GM23338 (cell line): ENCODE measurements around the gene PPP2R5B. TPM values are rescaled to one million over a fixed set of nuclear protein-coding genes. Genes with fewer than 3 reads are reported as not detected.

Source experiments
- ATAC-seq: fragments of 200-7000 bp; cut with Tn5 transposase; 3 replicates; pipeline ENCODE4 v1.9.1; 2020
- DNase-seq: peaks from one replicate; pipeline ENCODE4 v3.0.0-alpha.2; 2015; ENCODE audit warnings: low spot score
- H2AFZ ChIP-seq: fragments of 200-600 bp; sonication (generic); 2 replicates; pipeline ENCODE4 v1.8.0; 2016; ENCODE audit warnings: antibody characterized with exemption, mild to moderate bottlenecking, moderate library complexity
- H3F3A ChIP-seq: fragments of 200-600 bp; sonication (generic); replicated peaks from 2 replicates; pipeline ENCODE4 v1.8.0; 2017; ENCODE audit warnings: antibody characterized with exemption, mixed run types, low read depth
- H3K27ac ChIP-seq: fragments of 200-600 bp; sonication (generic); 2 replicates; pipeline ENCODE4 v1.6.1; 2016; ENCODE audit warnings: low read depth
- H3K27me3 ChIP-seq: fragments of 200-600 bp; sonication (generic); 2 replicates; pipeline ENCODE4 v1.8.0; 2016; ENCODE audit warnings: mild to moderate bottlenecking, mixed run types, moderate library complexity; ENCODE audit not compliant: insufficient read depth
- H3K36me3 ChIP-seq: fragments of 200-600 bp; sonication (generic); 2 replicates; pipeline ENCODE4 v1.8.0; 2016; ENCODE audit warnings: mild to moderate bottlenecking; ENCODE audit not compliant: insufficient read depth
- H3K4me1 ChIP-seq: fragments of 200-600 bp; sonication (generic); 2 replicates; pipeline ENCODE4 v1.8.0; 2016; ENCODE audit warnings: mild to moderate bottlenecking, moderate library complexity; ENCODE audit not compliant: insufficient read depth
- H3K4me2 ChIP-seq: fragments of 200-600 bp; sonication (generic); 2 replicates; pipeline ENCODE4 v1.7.1; 2017; ENCODE audit warnings: mixed run types
- H3K4me3 ChIP-seq: fragments of 200-600 bp; sonication (generic); 2 replicates; pipeline ENCODE4 v1.6.1; 2016; ENCODE audit warnings: mixed run types
- H3K79me2 ChIP-seq: fragments of 200-600 bp; sonication (generic); replicated peaks from 2 replicates; pipeline ENCODE4 v1.8.0; 2017; ENCODE audit warnings: mild to moderate bottlenecking; ENCODE audit not compliant: insufficient read depth
- H3K9me2 ChIP-seq: fragments of 200-600 bp; sonication (generic); 2 replicates; pipeline ENCODE4 v1.8.0; 2017; ENCODE audit not compliant: insufficient read depth
- H4K20me1 ChIP-seq: fragments of 200-600 bp; sonication (generic); replicated peaks from 2 replicates; pipeline ENCODE4 v1.8.0; 2017; ENCODE audit warnings: mild to moderate bottlenecking; ENCODE audit not compliant: insufficient read depth
- H3K27ac Mint-ChIP-seq: 2 replicates; pipeline ENCODE4 v1.8.0; 2020; ENCODE audit warnings: inconsistent platforms, mild to moderate bottlenecking, moderate library complexity, mixed read lengths
- H3K27me3 Mint-ChIP-seq: 3 replicates; pipeline ENCODE4 v1.8.0; 2022; ENCODE audit warnings: low read depth, mild to moderate bottlenecking, moderate library complexity, mixed read lengths, inconsistent platforms; ENCODE audit not compliant: insufficient read depth, poor library complexity
- H3K36me3 Mint-ChIP-seq: 3 replicates; pipeline ENCODE4 v1.8.0; 2021; ENCODE audit warnings: low read depth, mild to moderate bottlenecking, inconsistent platforms, moderate library complexity, mixed read lengths
- H3K4me1 Mint-ChIP-seq: 3 replicates; pipeline ENCODE4 v1.8.0; 2020; ENCODE audit warnings: mild to moderate bottlenecking, inconsistent platforms, mixed read lengths
- H3K4me3 Mint-ChIP-seq: 3 replicates; pipeline ENCODE4 v1.8.0; 2021; ENCODE audit warnings: moderate library complexity, mild to moderate bottlenecking, inconsistent platforms, mixed read lengths
- H3K9me3 Mint-ChIP-seq: 3 replicates; pipeline ENCODE4 v1.8.0; 2020; ENCODE audit warnings: moderate library complexity, mild to moderate bottlenecking, inconsistent platforms, mixed read lengths
- CREB1 ChIP-seq: fragments of 250-450 bp; sonication (Bioruptor Pico); IDR thresholded peaks from 2 replicates; pipeline ENCODE4 v1.5.0; 2020; ENCODE audit warnings: low read depth, mild to moderate bottlenecking, moderate library complexity
- ETS1 ChIP-seq: IDR thresholded peaks from 2 replicates; pipeline ENCODE4 v1.6.1; 2016; ENCODE audit warnings: antibody characterized with exemption
- EZH2 ChIP-seq: fragments of 200-600 bp; sonication (generic); IDR thresholded peaks from one replicate; pipeline ENCODE4 v1.8.0; 2017; ENCODE audit warnings: antibody characterized with exemption, mild to moderate bottlenecking, low read depth; ENCODE audit not compliant: unreplicated experiment
- EZH2phosphoT487 ChIP-seq: fragments of 200-600 bp; sonication (generic); IDR thresholded peaks from one replicate; pipeline ENCODE4 v1.8.1; 2018; ENCODE audit warnings: antibody characterized with exemption; ENCODE audit not compliant: unreplicated experiment
- JUNB ChIP-seq: IDR thresholded peaks from one replicate; pipeline ENCODE4 v1.6.1; 2016; ENCODE audit warnings: antibody characterized with exemption; ENCODE audit not compliant: unreplicated experiment
- NANOG ChIP-seq: IDR thresholded peaks from 2 replicates; pipeline ENCODE4 v1.6.1; 2016; ENCODE audit warnings: antibody characterized with exemption, borderline replicate concordance
- POLR2AphosphoS5 ChIP-seq: IDR thresholded peaks from 2 replicates; pipeline ENCODE4 v1.6.1; 2016; ENCODE audit warnings: antibody characterized with exemption, low read depth
- STAT1 ChIP-seq: IDR thresholded peaks from one replicate; pipeline ENCODE4 v1.6.1; 2016; ENCODE audit warnings: antibody characterized with exemption; ENCODE audit not compliant: unreplicated experiment
- ZNF114 ChIP-seq: fragments of 250-450 bp; sonication (Bioruptor Pico); IDR thresholded peaks from 2 replicates; pipeline ENCODE4 v1.5.0; 2020; ENCODE audit warnings: mild to moderate bottlenecking, moderate library complexity
- ZNF331 ChIP-seq: fragments of 250-450 bp; sonication (Bioruptor Pico); IDR thresholded peaks from 2 replicates; pipeline ENCODE4 v1.5.0; 2020; ENCODE audit warnings: low read depth, mild to moderate bottlenecking, moderate library complexity
- polyA plus RNA-seq: library from polyadenylated mRNA; unstranded; fragments of >200 nt; fragmentation: Nextera tagmentation; extraction: Ambion mirVana; gene quantifications from 2 replicates; pipeline ENCODE4 v1.2.1, GENCODE V29; 2016
- total RNA-seq: library from RNA; depleted of rRNA; stranded (reverse); fragments of >200 nt; shearing (Covaris generic); gene quantifications from 2 replicates; pipeline ENCODE4 v1.2.3, GENCODE V29; 2014
- TF ChIP-seq, protein P1 (sequence below): IDR thresholded peaks from one replicate; pipeline ENCODE4 v1.6.1; 2018; ENCODE audit warnings: antibody characterized with exemption; ENCODE audit not compliant: unreplicated experiment
- TF ChIP-seq, protein P2 (sequence below): fragments of 250-450 bp; sonication (Bioruptor Pico); IDR thresholded peaks from 2 replicates; pipeline ENCODE4 v1.5.0; 2020; ENCODE audit warnings: mild to moderate bottlenecking, moderate library complexity
- TF ChIP-seq, protein P3 (sequence below), 2 experiments: fragments of 200-600 bp in 1 of 2; sonication (generic) in 1 of 2; conservative IDR thresholded peaks; 2 replicates each; pipeline versions ENCODE4 v1.5.1 to v1.6.1; 2016 to 2017; ENCODE audit warnings: antibody characterized with exemption in 2 of 2, low read depth in 2 of 2, mild to moderate bottlenecking in 2 of 2, moderate library complexity in 1 of 2

PPP2R5B gene
- total and polyA plus RNA-seq, 2 experiments from 2014 or later = 2.8 to 5.8 TPM

GRCh38 chr11:64894812-64895452 is 29.6 kb upstream of the PPP2R5B start:
- H3K4me1 ChIP-seq = no peaks in the 10 kb centered on the region
- H3K79me2 ChIP-seq = no peaks in the 10 kb centered on the region
- no peaks in the 10 kb centered on the region for H4K20me1 ChIP-seq
- H3K27me3 ChIP-seq = no peaks in the 10 kb centered on the region
- H3K36me3 Mint-ChIP-seq = no peaks in the 10 kb centered on the region; the same call in 2 of the 3 replicates
- H3K27me3 Mint-ChIP-seq = peaks cover 19% of the 10 kb centered on the region
- H3K9me2 ChIP-seq = no peaks in the 10 kb centered on the region
- H3K4me2 ChIP-seq = no peak overlapping the region
- no peak overlapping the region for H3K4me3 Mint-ChIP-seq
- H3K27ac ChIP-seq = no peak overlapping the region
- H3K9me3 Mint-ChIP-seq = no peaks in the 10 kb centered on the region
- DNase-seq (no peak), ATAC-seq (no peak)
- no peak overlapping the region for H3K27ac Mint-ChIP-seq
- peaks cover 5% of the 10 kb centered on the region for H3K4me1 Mint-ChIP-seq
- H3F3A ChIP-seq = no peaks in the 10 kb centered on the region
- no peaks in the 10 kb centered on the region for H3K36me3 ChIP-seq
- TF ChIP-seq STAT1 (no peak), NANOG (no peak), ZNF114 (no peak), CREB1 (CRISPR knock-in tag) (no peak), POLR2AphosphoS5 (no peak), ETS1 (no peak), EZH2phosphoT487 (no peak), JUNB (no peak), EZH2 (no peak), ZNF331 (CRISPR knock-in tag) (no peak)
- TF ChIP-seq, protein P1, sequence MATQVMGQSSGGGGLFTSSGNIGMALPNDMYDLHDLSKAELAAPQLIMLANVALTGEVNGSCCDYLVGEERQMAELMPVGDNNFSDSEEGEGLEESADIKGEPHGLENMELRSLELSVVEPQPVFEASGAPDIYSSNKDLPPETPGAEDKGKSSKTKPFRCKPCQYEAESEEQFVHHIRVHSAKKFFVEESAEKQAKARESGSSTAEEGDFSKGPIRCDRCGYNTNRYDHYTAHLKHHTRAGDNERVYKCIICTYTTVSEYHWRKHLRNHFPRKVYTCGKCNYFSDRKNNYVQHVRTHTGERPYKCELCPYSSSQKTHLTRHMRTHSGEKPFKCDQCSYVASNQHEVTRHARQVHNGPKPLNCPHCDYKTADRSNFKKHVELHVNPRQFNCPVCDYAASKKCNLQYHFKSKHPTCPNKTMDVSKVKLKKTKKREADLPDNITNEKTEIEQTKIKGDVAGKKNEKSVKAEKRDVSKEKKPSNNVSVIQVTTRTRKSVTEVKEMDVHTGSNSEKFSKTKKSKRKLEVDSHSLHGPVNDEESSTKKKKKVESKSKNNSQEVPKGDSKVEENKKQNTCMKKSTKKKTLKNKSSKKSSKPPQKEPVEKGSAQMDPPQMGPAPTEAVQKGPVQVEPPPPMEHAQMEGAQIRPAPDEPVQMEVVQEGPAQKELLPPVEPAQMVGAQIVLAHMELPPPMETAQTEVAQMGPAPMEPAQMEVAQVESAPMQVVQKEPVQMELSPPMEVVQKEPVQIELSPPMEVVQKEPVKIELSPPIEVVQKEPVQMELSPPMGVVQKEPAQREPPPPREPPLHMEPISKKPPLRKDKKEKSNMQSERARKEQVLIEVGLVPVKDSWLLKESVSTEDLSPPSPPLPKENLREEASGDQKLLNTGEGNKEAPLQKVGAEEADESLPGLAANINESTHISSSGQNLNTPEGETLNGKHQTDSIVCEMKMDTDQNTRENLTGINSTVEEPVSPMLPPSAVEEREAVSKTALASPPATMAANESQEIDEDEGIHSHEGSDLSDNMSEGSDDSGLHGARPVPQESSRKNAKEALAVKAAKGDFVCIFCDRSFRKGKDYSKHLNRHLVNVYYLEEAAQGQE = no peak
- TF ChIP-seq, protein P2, sequence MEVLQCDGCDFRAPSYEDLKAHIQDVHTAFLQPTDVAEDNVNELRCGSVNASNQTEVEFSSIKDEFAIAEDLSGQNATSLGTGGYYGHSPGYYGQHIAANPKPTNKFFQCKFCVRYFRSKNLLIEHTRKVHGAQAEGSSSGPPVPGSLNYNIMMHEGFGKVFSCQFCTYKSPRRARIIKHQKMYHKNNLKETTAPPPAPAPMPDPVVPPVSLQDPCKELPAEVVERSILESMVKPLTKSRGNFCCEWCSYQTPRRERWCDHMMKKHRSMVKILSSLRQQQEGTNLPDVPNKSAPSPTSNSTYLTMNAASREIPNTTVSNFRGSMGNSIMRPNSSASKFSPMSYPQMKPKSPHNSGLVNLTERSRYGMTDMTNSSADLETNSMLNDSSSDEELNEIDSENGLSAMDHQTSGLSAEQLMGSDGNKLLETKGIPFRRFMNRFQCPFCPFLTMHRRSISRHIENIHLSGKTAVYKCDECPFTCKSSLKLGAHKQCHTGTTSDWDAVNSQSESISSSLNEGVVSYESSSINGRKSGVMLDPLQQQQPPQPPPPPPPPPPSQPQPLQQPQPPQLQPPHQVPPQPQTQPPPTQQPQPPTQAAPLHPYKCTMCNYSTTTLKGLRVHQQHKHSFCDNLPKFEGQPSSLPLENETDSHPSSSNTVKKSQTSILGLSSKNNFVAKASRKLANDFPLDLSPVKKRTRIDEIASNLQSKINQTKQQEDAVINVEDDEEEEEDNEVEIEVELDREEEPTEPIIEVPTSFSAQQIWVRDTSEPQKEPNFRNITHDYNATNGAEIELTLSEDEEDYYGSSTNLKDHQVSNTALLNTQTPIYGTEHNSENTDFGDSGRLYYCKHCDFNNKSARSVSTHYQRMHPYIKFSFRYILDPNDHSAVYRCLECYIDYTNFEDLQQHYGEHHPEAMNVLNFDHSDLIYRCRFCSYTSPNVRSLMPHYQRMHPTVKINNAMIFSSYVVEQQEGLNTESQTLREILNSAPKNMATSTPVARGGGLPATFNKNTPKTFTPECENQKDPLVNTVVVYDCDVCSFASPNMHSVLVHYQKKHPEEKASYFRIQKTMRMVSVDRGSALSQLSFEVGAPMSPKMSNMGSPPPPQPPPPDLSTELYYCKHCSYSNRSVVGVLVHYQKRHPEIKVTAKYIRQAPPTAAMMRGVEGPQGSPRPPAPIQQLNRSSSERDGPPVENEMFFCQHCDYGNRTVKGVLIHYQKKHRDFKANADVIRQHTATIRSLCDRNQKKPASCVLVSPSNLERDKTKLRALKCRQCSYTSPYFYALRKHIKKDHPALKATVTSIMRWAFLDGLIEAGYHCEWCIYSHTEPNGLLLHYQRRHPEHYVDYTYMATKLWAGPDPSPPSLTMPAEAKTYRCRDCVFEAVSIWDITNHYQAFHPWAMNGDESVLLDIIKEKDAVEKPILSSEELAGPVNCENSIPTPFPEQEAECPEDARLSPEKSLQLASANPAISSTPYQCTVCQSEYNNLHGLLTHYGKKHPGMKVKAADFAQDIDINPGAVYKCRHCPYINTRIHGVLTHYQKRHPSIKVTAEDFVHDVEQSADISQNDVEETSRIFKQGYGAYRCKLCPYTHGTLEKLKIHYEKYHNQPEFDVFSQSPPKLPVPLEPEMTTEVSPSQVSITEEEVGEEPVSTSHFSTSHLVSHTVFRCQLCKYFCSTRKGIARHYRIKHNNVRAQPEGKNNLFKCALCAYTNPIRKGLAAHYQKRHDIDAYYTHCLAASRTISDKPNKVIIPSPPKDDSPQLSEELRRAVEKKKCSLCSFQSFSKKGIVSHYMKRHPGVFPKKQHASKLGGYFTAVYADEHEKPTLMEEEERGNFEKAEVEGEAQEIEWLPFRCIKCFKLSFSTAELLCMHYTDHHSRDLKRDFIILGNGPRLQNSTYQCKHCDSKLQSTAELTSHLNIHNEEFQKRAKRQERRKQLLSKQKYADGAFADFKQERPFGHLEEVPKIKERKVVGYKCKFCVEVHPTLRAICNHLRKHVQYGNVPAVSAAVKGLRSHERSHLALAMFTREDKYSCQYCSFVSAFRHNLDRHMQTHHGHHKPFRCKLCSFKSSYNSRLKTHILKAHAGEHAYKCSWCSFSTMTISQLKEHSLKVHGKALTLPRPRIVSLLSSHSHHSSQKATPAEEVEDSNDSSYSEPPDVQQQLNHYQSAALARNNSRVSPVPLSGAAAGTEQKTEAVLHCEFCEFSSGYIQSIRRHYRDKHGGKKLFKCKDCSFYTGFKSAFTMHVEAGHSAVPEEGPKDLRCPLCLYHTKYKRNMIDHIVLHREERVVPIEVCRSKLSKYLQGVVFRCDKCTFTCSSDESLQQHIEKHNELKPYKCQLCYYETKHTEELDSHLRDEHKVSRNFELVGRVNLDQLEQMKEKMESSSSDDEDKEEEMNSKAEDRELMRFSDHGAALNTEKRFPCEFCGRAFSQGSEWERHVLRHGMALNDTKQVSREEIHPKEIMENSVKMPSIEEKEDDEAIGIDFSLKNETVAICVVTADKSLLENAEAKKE = no peak
- TF ChIP-seq, protein P3, sequence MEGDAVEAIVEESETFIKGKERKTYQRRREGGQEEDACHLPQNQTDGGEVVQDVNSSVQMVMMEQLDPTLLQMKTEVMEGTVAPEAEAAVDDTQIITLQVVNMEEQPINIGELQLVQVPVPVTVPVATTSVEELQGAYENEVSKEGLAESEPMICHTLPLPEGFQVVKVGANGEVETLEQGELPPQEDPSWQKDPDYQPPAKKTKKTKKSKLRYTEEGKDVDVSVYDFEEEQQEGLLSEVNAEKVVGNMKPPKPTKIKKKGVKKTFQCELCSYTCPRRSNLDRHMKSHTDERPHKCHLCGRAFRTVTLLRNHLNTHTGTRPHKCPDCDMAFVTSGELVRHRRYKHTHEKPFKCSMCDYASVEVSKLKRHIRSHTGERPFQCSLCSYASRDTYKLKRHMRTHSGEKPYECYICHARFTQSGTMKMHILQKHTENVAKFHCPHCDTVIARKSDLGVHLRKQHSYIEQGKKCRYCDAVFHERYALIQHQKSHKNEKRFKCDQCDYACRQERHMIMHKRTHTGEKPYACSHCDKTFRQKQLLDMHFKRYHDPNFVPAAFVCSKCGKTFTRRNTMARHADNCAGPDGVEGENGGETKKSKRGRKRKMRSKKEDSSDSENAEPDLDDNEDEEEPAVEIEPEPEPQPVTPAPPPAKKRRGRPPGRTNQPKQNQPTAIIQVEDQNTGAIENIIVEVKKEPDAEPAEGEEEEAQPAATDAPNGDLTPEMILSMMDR (conservative IDR thresholded peaks at IDR 0.05; ENCODE audit: low read depth in 2 of 2) = no peak
- H2AFZ ChIP-seq = no peak overlapping the region
- no peak overlapping the region for H3K4me3 ChIP-seq
